Vagina (tissue), 2 donors: ENCODE measurements around the gene PRDM1.

ENCODE experiments used
- CTCF ChIP-seq, 3 experiments: fragments of 450-650 bp in 2 of 3; fragments of 200-600 bp in 1 of 3; sonication (generic) in 1 of 3; IDR thresholded peaks; one replicate each; pipeline ENCODE4 v1.5.1; 2017 to 2019; ENCODE audit warnings: antibody characterized with exemption in 3 of 3, mild to moderate bottlenecking in 2 of 3, moderate library complexity in 2 of 3
- POLR2AphosphoS5 ChIP-seq, 2 donors: sonication (generic); formaldehyde crosslinking; IDR thresholded peaks; one replicate each; pipeline ENCODE4 v1.9.0; 2017; ENCODE audit warnings: antibody characterized with exemption in 2 of 2, mild to moderate bottlenecking in 2 of 2, low read depth in 1 of 2; ENCODE audit not compliant: insufficient read depth in 1 of 2

DNA sequence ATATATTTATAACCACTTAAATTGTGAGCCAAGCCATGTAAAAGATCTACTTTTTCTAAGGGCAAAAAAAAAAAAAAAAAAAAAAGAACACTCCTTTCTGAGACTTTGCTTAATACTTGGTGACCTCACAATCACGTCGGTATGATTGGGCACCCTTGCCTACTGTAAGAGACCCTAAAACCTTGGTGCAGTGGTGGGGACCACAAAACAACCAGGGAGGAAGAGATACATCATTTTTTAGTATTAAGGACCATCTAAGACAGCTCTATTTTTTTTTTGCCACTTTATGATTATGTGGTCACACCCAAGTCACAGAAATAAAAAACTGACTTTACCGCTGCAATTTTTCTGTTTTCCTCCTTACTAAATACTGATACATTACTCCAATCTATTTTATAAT is 22.9 kb downstream of the PRDM1 start:
- TF ChIP-seq POLR2AphosphoS5 (IDR thresholded peaks at IDR 0.05; ENCODE audit: insufficient read depth in 1 of 2, low read depth in 1 of 2) (no peak), CTCF (IDR thresholded peaks at IDR 0.05) (no peak)
